ENCODE results near the gene TRIM77. TPM values are rescaled to one million over a fixed set of nuclear protein-coding genes. Genes with fewer than 3 reads are reported as not detected.

The TRIM77 gene, protein sequence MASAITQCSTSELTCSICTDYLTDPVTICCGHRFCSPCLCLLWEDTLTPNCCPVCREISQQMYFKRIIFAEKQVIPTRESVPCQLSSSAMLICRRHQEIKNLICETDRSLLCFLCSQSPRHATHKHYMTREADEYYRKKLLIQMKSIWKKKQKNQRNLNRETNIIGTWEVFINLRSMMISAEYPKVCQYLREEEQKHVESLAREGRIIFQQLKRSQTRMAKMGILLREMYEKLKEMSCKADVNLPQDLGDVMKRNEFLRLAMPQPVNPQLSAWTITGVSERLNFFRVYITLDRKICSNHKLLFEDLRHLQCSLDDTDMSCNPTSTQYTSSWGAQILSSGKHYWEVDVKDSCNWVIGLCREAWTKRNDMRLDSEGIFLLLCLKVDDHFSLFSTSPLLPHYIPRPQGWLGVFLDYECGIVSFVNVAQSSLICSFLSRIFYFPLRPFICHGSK
- total RNA-seq (2022; extraction: Qiagen RNA extraction; ENCODE audit: low read depth): not detected in 5 replicates

GRCh38 chr11:89709999-89710398, at the start of gene TRIM77:
Gene TRIM77 (plus strand): TSS chr11:89710299. CDS start chr11:89710299, 0 bp downstream.

Other genes starting within 250 kb of the TRIM77 start
- gene NOX4, start 218.9 kb upstream of the TRIM77 start, total RNA-seq (2022; extraction: Qiagen RNA extraction; ENCODE audit: low read depth): not detected in 5 replicates
- gene TRIM49, start 98.3 kb downstream of the TRIM77 start, total RNA-seq (2022; extraction: Qiagen RNA extraction; ENCODE audit: low read depth): 0.07 TPM in 1 of 5 replicates, not detected in the others
- gene TRIM64B, start 168.2 kb downstream of the TRIM77 start, total RNA-seq (2022; extraction: Qiagen RNA extraction; ENCODE audit: low read depth): not detected in 5 replicates
- 0.07 to 0.39 TPM (median 0.22 TPM) in 5 replicates for gene TRIM49D1, start 211.9 kb downstream of the TRIM77 start, total RNA-seq (2022; extraction: Qiagen RNA extraction; ENCODE audit: low read depth)
- gene TRIM49D2, start 213.8 kb downstream of the TRIM77 start, total RNA-seq (2022; extraction: Qiagen RNA extraction; ENCODE audit: low read depth): 0.19 to 0.23 TPM in 2 of 5 replicates, not detected in the others